DND-41 (cell line): ENCODE measurements around the gene LRRC39.

Source experiments
- ATAC-seq: fragments of 200-7000 bp; cut with Tn5 transposase; 3 replicates; pipeline ENCODE4 v1.9.1; 2021; ENCODE audit warnings: low read depth; ENCODE audit not compliant: insufficient read depth
- DNase-seq: peaks from one replicate; pipeline ENCODE4 v3.0.0-alpha.2; 2020
- H2AFZ ChIP-seq: 2 replicates; pipeline ENCODE4 v1.6.0; 2012; ENCODE audit warnings: low read depth, low read length
- H3K27ac ChIP-seq: 2 replicates; pipeline ENCODE4 v1.5.1; 2012; ENCODE audit warnings: low read length, inconsistent platforms
- H3K27me3 ChIP-seq: fragments of 200-600 bp; sonication (generic); 2 replicates; pipeline ENCODE4 v1.6.0; 2012; ENCODE audit warnings: low read length, mild to moderate bottlenecking, inconsistent platforms; ENCODE audit not compliant: insufficient read depth, poor library complexity
- H3K36me3 ChIP-seq: 2 replicates; pipeline ENCODE4 v1.5.1; 2012; ENCODE audit warnings: low read length, inconsistent platforms; ENCODE audit not compliant: insufficient read depth
- H3K4me1 ChIP-seq: 2 replicates; pipeline ENCODE4 v1.5.1; 2012; ENCODE audit warnings: mild to moderate bottlenecking, low read length; ENCODE audit not compliant: insufficient read depth
- H3K4me2 ChIP-seq: 2 replicates; pipeline ENCODE4 v1.6.0; 2012; ENCODE audit warnings: mild to moderate bottlenecking, moderate library complexity, low read length, inconsistent platforms; ENCODE audit not compliant: insufficient read depth
- H3K4me3 ChIP-seq, 2 experiments: fragments of 200-600 bp in 1 of 2; shearing (Covaris generic) in 1 of 2; 2 replicates each; pipeline ENCODE4 v1.5.1; 2012 to 2016; ENCODE audit warnings: inconsistent platforms in 2 of 2, low read length in 2 of 2, mild to moderate bottlenecking in 2 of 2, low read depth in 1 of 2, moderate library complexity in 1 of 2
- H3K79me2 ChIP-seq: 2 replicates; pipeline ENCODE4 v1.6.0; 2012; ENCODE audit warnings: low read length, inconsistent platforms; ENCODE audit not compliant: insufficient read depth
- H3K9ac ChIP-seq: 2 replicates; pipeline ENCODE4 v1.6.0; 2012; ENCODE audit warnings: low read depth, mild to moderate bottlenecking, inconsistent platforms, low read length, moderate library complexity
- H3K9me3 ChIP-seq: 2 replicates; pipeline ENCODE4 v1.5.1; 2012; ENCODE audit warnings: low read length, moderate library complexity, mild to moderate bottlenecking, inconsistent platforms; ENCODE audit not compliant: insufficient read depth, severe bottlenecking
- H4K20me1 ChIP-seq: 2 replicates; pipeline ENCODE4 v1.6.0; 2012; ENCODE audit warnings: low read length; ENCODE audit not compliant: insufficient read depth
- EZH2 ChIP-seq: IDR thresholded peaks from 3 replicates; pipeline ENCODE4 v1.6.1; 2012; ENCODE audit warnings: borderline replicate concordance, low read depth, mild to moderate bottlenecking, moderate library complexity, low read length, inconsistent platforms; ENCODE audit not compliant: severe bottlenecking
- TF ChIP-seq, protein P1 (sequence below): IDR thresholded peaks from 2 replicates; pipeline ENCODE4 v1.5.1; 2012; ENCODE audit warnings: borderline replicate concordance, low read length, moderate library complexity, mild to moderate bottlenecking; ENCODE audit not compliant: poor library complexity, severe bottlenecking; ENCODE audit errors: extremely low read depth

Gene LRRC39

DNA sequence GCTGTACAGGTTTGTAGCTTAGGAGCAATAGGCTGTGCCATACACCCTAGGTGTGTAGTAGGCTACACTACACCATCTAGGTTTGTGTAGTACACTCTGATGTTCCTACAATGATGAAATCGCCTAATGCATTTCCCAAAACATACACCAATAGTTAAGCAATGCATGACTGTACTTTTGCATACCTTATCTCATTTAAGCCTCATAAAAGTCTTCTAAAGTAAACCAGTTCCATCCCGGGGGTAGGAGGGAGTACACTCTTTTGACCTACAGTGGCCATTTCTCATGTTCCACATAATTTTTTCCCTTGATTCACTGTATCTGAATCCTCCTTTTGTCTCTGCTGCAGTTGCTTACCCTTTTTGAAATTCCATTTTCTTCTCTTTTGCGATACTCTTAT, 32.9 kb downstream of the LRRC39 start:
- no peak for DNase-seq
- ATAC-seq, result no peak
- H3K36me3 ChIP-seq, result peaks cover 90% of the 10 kb centered on the region

DNA sequence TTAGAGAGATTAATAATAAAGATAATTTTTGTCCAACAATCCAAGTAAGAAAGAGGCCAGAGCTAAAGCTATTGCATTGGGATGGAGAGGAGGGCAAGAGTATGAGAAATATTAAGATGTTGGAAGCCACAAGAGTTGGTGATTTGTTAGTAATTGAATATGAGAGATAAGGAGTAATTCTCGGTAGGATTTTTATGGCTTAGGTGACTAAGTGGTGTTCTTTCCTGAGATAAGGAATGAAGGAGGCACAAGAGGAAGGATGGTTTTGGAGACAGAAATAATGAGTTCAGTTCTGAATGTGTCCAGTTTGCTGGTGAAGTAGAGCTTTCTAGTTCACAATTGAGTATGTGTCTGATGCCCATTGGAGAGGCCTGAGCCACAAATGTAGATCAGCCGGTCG, 35.7 kb downstream of the LRRC39 start:
- Histone ChIP-seq H3K4me1 (no peaks in the 10 kb centered on the region), H4K20me1 (no peaks in the 10 kb centered on the region), H2AFZ (no peak overlapping the region), H3K4me2 (no peak overlapping the region), H3K36me3 (peaks cover 98% of the 10 kb centered on the region), H3K9ac (no peak overlapping the region), H3K79me2 (no peaks in the 10 kb centered on the region), H3K4me3 (no peak overlapping the region), H3K9me3 (no peaks in the 10 kb centered on the region), H3K27me3 (no peaks in the 10 kb centered on the region), H3K27ac (no peak overlapping the region)
- DNase-seq (no peak), ATAC-seq (no peak)
- TF ChIP-seq EZH2, result no peak
- TF ChIP-seq, protein P1, sequence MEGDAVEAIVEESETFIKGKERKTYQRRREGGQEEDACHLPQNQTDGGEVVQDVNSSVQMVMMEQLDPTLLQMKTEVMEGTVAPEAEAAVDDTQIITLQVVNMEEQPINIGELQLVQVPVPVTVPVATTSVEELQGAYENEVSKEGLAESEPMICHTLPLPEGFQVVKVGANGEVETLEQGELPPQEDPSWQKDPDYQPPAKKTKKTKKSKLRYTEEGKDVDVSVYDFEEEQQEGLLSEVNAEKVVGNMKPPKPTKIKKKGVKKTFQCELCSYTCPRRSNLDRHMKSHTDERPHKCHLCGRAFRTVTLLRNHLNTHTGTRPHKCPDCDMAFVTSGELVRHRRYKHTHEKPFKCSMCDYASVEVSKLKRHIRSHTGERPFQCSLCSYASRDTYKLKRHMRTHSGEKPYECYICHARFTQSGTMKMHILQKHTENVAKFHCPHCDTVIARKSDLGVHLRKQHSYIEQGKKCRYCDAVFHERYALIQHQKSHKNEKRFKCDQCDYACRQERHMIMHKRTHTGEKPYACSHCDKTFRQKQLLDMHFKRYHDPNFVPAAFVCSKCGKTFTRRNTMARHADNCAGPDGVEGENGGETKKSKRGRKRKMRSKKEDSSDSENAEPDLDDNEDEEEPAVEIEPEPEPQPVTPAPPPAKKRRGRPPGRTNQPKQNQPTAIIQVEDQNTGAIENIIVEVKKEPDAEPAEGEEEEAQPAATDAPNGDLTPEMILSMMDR, result no peak

More for the DNA sequence above, 32.9 kb downstream of the LRRC39 start:
- no peak overlapping the region for H3K27ac ChIP-seq
- H3K27me3 ChIP-seq, result no peaks in the 10 kb centered on the region
- no peak overlapping the region for H3K9ac ChIP-seq
- TF ChIP-seq EZH2, result no peak
- TF ChIP-seq, protein P1, result no peak
- no peak overlapping the region for H3K4me2 ChIP-seq
- no peaks in the 10 kb centered on the region for H3K4me1 ChIP-seq
- H2AFZ ChIP-seq, result no peak overlapping the region
- H3K9me3 ChIP-seq, result no peaks in the 10 kb centered on the region
- H3K4me3 ChIP-seq, result no peak overlapping the region
- H3K79me2 ChIP-seq, result no peaks in the 10 kb centered on the region
- no peaks in the 10 kb centered on the region for H4K20me1 ChIP-seq

DNA sequence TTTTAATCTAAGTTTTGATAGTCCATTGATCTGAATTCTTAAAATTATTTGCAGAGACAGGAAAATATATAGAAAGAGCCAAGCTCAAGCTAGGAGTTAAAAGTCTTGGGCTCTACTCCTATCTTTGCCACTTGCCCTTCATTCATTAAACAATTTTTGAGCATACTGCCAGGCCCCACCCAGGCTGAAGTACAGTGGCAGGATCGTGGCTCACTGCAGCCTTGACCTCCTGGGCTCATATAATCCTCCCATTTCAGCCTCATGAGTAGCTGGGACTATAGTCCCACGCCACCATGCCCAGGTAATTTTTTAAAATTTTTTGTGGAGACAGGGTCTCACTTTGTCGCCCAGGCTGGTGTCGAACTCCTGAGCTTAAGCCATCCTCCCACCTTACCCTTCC, 36.9 kb downstream of the LRRC39 start:
- no peaks in the 10 kb centered on the region for H3K79me2 ChIP-seq
- ATAC-seq, result no peak

More for the DNA sequence above, 36.9 kb downstream of the LRRC39 start:
- no peaks in the 10 kb centered on the region for H4K20me1 ChIP-seq
- no peaks in the 10 kb centered on the region for H3K4me1 ChIP-seq
- H3K27me3 ChIP-seq, result no peaks in the 10 kb centered on the region
- H3K4me2 ChIP-seq, result no peak overlapping the region
- no peak overlapping the region for H3K4me3 ChIP-seq
- no peak for DNase-seq
- peaks cover 96% of the 10 kb centered on the region for H3K36me3 ChIP-seq
- H3K9me3 ChIP-seq, result no peaks in the 10 kb centered on the region
- H2AFZ ChIP-seq, result no peak overlapping the region
- TF ChIP-seq, protein P1, result no peak
- no peak for TF ChIP-seq EZH2
- no peak overlapping the region for H3K9ac ChIP-seq
- H3K27ac ChIP-seq, result no peak overlapping the region
